IMR-90 (cell line): ENCODE results near the gene ZFAND2A. TPM values are rescaled to one million over a fixed set of nuclear protein-coding genes. Genes with fewer than 3 reads are reported as not detected.
A peak's percentile ranks its signal among the peaks of the same experiment; 100 is the strongest.
"Not testable (repeated sequence)": the region's sequence is repeated elsewhere in the genome, so short reads cannot be mapped to it uniquely, and the experiment has no call there.

Experiments
- ATAC-seq: fragments of 200-7000 bp; cut with Tn5 transposase; 2 replicates; pipeline ENCODE4 v1.9.1; 2020; ENCODE audit warnings: low read depth, mild to moderate bottlenecking, moderate library complexity
- BruUV-seq: library from RNA; stranded (reverse); fragments of 400-500 nt; replicated peaks from 2 replicates; lab custom pipeline; 2021; lab: Mats Ljungman, UMichigan
- CTCF ChIA-PET: fragments of 300-600 bp; formaldehyde crosslinking; extraction: SDS; loops from one replicate; lab custom pipeline; 2021; ENCODE audit warnings: antibody characterized with exemption; lab: Yijun Ruan, JAX
- POLR2A ChIA-PET: fragments of 300-600 bp; sonication (Branson Sonifier 250); formaldehyde crosslinking; loops from one replicate; lab custom pipeline; 2022; ENCODE audit warnings: antibody characterized with exemption; ENCODE audit not compliant: unreplicated experiment; lab: Charles Lee
- DNase-seq: peaks from one replicate; pipeline ENCODE4 v3.0.0; 2013
- H2AFZ ChIP-seq: replicated peaks from 2 replicates; pipeline ENCODE3; 2013; ENCODE audit warnings: low read length, mild to moderate bottlenecking; ENCODE audit not compliant: poor library complexity
- H2AK5ac ChIP-seq: 2 replicates; pipeline ENCODE4 v1.6.1; 2013; ENCODE audit warnings: low read depth, low read length, inconsistent platforms
- H2AK9ac ChIP-seq: replicated peaks from 2 replicates; pipeline ENCODE3; 2013; ENCODE audit warnings: mild to moderate bottlenecking, low read depth, low read length, moderate library complexity; ENCODE audit not compliant: poor library complexity
- H2BK120ac ChIP-seq: 2 replicates; pipeline ENCODE4 v1.6.1; 2013; ENCODE audit warnings: low read depth, low read length, inconsistent platforms
- H2BK15ac ChIP-seq: 3 replicates; pipeline ENCODE4 v1.6.1; 2013; ENCODE audit warnings: low read depth, low read length, inconsistent platforms
- H2BK20ac ChIP-seq: 2 replicates; pipeline ENCODE4 v1.6.1; 2013; ENCODE audit warnings: low read depth, mild to moderate bottlenecking, inconsistent platforms, low read length, moderate library complexity
- H2BK5ac ChIP-seq: 2 replicates; pipeline ENCODE4 v1.6.1; 2013; ENCODE audit warnings: mild to moderate bottlenecking, low read depth, low read length, inconsistent platforms; ENCODE audit not compliant: poor library complexity, severe bottlenecking
- H3K14ac ChIP-seq: replicated peaks from 2 replicates; pipeline ENCODE4 v1.6.1; 2013; ENCODE audit warnings: low read depth, low read length, inconsistent platforms
- H3K18ac ChIP-seq: 2 replicates; pipeline ENCODE4 v1.6.1; 2013; ENCODE audit warnings: low read depth, low read length, control low read depth
- H3K23ac ChIP-seq: 2 replicates; pipeline ENCODE4 v1.6.1; 2013; ENCODE audit warnings: low read depth, low read length, inconsistent platforms
- H3K27ac ChIP-seq: 2 replicates; pipeline ENCODE4 v1.5.1; 2013; ENCODE audit warnings: mild to moderate bottlenecking, control low read depth, low read length; ENCODE audit not compliant: insufficient read depth
- H3K27me3 ChIP-seq: 2 replicates; pipeline ENCODE4 v1.6.1; 2013; ENCODE audit warnings: low read length; ENCODE audit not compliant: control insufficient read depth, insufficient read depth
- H3K36me3 ChIP-seq: 2 replicates; pipeline ENCODE4 v1.6.1; 2013; ENCODE audit warnings: low read length, mixed read lengths; ENCODE audit not compliant: control insufficient read depth, insufficient read depth
- H3K4ac ChIP-seq: 2 replicates; pipeline ENCODE4 v1.6.1; 2013; ENCODE audit warnings: low read depth, low read length, inconsistent platforms
- H3K4me1 ChIP-seq: 2 replicates; pipeline ENCODE4 v1.6.1; 2013; ENCODE audit warnings: low read length, mixed read lengths; ENCODE audit not compliant: control insufficient read depth, insufficient read depth
- H3K4me2 ChIP-seq: 2 replicates; pipeline ENCODE4 v1.6.1; 2013; ENCODE audit warnings: low read depth, mild to moderate bottlenecking, control low read depth, low read length, moderate library complexity
- H3K4me3 ChIP-seq: 2 replicates; pipeline ENCODE4 v1.5.1; 2013; ENCODE audit warnings: low read depth, mild to moderate bottlenecking, control low read depth, low read length, moderate library complexity; ENCODE audit not compliant: insufficient read depth
- H3K56ac ChIP-seq: 2 replicates; pipeline ENCODE4 v1.6.1; 2013; ENCODE audit warnings: low read length, inconsistent platforms; ENCODE audit not compliant: insufficient read depth; ENCODE audit errors: extremely low read depth
- H3K79me1 ChIP-seq, 2 experiments: 2 replicates each; pipeline ENCODE4 v1.6.1; 2013; ENCODE audit warnings: low read length in 2 of 2, inconsistent platforms in 1 of 2, low read depth in 1 of 2
- H3K9ac ChIP-seq: 2 replicates; pipeline ENCODE4 v1.6.1; 2013; ENCODE audit warnings: low read depth, low read length, control low read depth
- H3K9me1 ChIP-seq: 2 replicates; pipeline ENCODE4 v1.6.1; 2013; ENCODE audit warnings: low read length, inconsistent platforms; ENCODE audit not compliant: insufficient read depth
- H3K9me3 ChIP-seq: 2 replicates; pipeline ENCODE4 v1.6.1; 2013; ENCODE audit warnings: low read length; ENCODE audit not compliant: control insufficient read depth, insufficient read depth
- H4K20me1 ChIP-seq: 2 replicates; pipeline ENCODE4 v1.6.1; 2013; ENCODE audit warnings: low read length, inconsistent platforms; ENCODE audit not compliant: insufficient read depth
- H4K5ac ChIP-seq: 2 replicates; pipeline ENCODE4 v1.6.1; 2013; ENCODE audit warnings: mild to moderate bottlenecking, low read depth, low read length, control low read depth
- H4K8ac ChIP-seq, 2 experiments: 2 replicates each; pipeline ENCODE4 v1.6.1; 2013; ENCODE audit warnings: low read depth in 2 of 2, low read length in 2 of 2, control low read depth in 1 of 2, inconsistent platforms in 1 of 2
- H4K91ac ChIP-seq: 2 replicates; pipeline ENCODE4 v1.6.1; 2013; ENCODE audit warnings: low read depth, low read length, inconsistent platforms; ENCODE audit not compliant: insufficient read depth
- USF2 ChIP-seq: fragments of 150-350 bp; IDR thresholded peaks from 2 replicates; pipeline ENCODE4 v1.6.1; 2017; ENCODE audit warnings: mild to moderate bottlenecking, antibody characterized with exemption, low read length, low read depth
- WGBS, 2 experiments: methylation state at CpG; one replicate each; pipeline versions ENCODE4 v1.1.5 to v1.1.7; 2013; ENCODE audit warnings: missing lambda C conversion rate in 2 of 2; ENCODE audit not compliant: insufficient read length in 1 of 2; ENCODE audit errors: extremely low coverage in 2 of 2; 5-methylcytosine and 5-hydroxymethylcytosine counted together
- dilution Hi-C: fragments of 300-500 bp; cut with HindIII; formaldehyde crosslinking; loops from one replicate; pipeline ENCODE4 v1.14.3; 2018; ENCODE audit warnings: low sequenced_read_pairs; ENCODE audit not compliant: unreplicated experiment
- in situ Hi-C: fragments of 300-500 bp; cut with MboI; formaldehyde crosslinking; loops from 3 replicates; pipeline ENCODE4 v1.14.3; 2019; ENCODE audit warnings: low sequenced_read_pairs, inconsistent platforms, mixed read lengths
- intact Hi-C: fragments of 100-400 bp; cut with micrococcal nuclease; formaldehyde crosslinking; loops from 2 replicates; pipeline ENCODE4 v1.10.0; 2022
- polyA plus RNA-seq, 3 experiments: library from polyadenylated mRNA; depleted of rRNA; stranded (reverse); fragments of >200 nt; gene quantifications; 2 replicates each; pipeline ENCODE4 v1.2.3, GENCODE V29; 2012; ENCODE audit warnings: low replicate concordance in 1 of 3
- total RNA-seq: library from RNA; depleted of rRNA; stranded (reverse); fragments of >200 nt; gene quantifications from 2 replicates; pipeline ENCODE4 v1.2.3, GENCODE V29; 2012
- TF ChIP-seq, protein P1 (sequence below): conservative IDR thresholded peaks from 2 replicates; pipeline ENCODE4 v1.5.1; 2012; ENCODE audit warnings: mild to moderate bottlenecking, low read depth, low read length, improper control_type of control experiment

The ZFAND2A gene
- total and polyA plus RNA-seq, 2 of the 4 experiments (the other 2 are of a cell fraction): 11.8 to 28.7 TPM

DNA sequence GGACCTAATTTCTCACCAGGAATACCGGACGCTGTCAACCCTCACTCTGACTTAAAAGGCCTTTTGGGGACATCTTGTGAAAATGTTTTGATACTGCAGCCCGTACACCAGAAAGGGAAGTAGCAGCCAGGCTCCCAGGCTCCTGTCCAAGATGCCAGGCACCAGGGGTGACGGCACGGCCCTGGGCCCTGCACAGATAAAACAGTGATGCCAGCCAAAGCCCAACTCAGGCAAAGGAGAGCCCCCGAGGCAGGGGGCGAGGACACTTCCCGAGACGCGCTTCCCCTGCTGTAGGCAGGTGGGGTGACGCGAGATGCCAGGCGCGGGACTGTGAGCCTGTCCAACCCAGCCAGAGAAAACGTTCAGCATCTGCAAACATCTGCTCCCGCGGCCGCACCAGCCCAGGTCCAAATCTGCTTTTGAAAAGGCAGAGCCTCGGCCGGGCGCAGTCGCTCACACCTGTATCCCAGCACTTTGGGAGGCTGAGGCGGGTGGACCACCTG is 15.7 kb downstream of the ZFAND2A start:
- no peak overlapping the region for H2BK120ac ChIP-seq
- DNase-seq (no peak), ATAC-seq (no peak; the same call in 1 of the 2 replicates)
- 0 out of 2 replicates have a peak, but pooled peaks cover 3% of the 10 kb centered on the region for H3K9me1 ChIP-seq
- no peak overlapping the region for H2BK5ac ChIP-seq
- no peak overlapping the region for H3K4me3 ChIP-seq
- 79% methylated on average over 17 of the region's 23 CpGs; no CpG with 5 or more reads in 1 of the 2 experiments for WGBS, 2 experiments
- H3K27ac ChIP-seq: no peak overlapping the region
- dilution Hi-C loops: no loop called here
- H4K91ac ChIP-seq: no peak overlapping the region
- no peaks in the 10 kb centered on the region for H3K4me1 ChIP-seq
- no peak overlapping the region for H3K56ac ChIP-seq
- ChIA-PET CTCF (no interaction called here), POLR2A (no interaction called here)
- H3K4ac ChIP-seq: no peak overlapping the region
- no peak overlapping the region for H3K23ac ChIP-seq
- H3K36me3 ChIP-seq: peaks cover 3% of the 10 kb centered on the region
- no peak overlapping the region for H4K8ac ChIP-seq
- TF ChIP-seq, protein P1, sequence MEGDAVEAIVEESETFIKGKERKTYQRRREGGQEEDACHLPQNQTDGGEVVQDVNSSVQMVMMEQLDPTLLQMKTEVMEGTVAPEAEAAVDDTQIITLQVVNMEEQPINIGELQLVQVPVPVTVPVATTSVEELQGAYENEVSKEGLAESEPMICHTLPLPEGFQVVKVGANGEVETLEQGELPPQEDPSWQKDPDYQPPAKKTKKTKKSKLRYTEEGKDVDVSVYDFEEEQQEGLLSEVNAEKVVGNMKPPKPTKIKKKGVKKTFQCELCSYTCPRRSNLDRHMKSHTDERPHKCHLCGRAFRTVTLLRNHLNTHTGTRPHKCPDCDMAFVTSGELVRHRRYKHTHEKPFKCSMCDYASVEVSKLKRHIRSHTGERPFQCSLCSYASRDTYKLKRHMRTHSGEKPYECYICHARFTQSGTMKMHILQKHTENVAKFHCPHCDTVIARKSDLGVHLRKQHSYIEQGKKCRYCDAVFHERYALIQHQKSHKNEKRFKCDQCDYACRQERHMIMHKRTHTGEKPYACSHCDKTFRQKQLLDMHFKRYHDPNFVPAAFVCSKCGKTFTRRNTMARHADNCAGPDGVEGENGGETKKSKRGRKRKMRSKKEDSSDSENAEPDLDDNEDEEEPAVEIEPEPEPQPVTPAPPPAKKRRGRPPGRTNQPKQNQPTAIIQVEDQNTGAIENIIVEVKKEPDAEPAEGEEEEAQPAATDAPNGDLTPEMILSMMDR: peak; percentile 16; the same call in 1 of the 2 replicates
- TF ChIP-seq USF2: no peak
- H3K4me2 ChIP-seq: no peak overlapping the region
- no peak overlapping the region for H4K5ac ChIP-seq
- H2AFZ ChIP-seq: no peak overlapping the region
- H3K14ac ChIP-seq: no peak overlapping the region
- H2AK5ac ChIP-seq: no peak overlapping the region
- intact Hi-C loops: no loop called here
- no peak overlapping the region for H3K18ac ChIP-seq
- in situ Hi-C loops: no loop called here
- H2BK20ac ChIP-seq: no peak overlapping the region
- no peak overlapping the region for H2AK9ac ChIP-seq
- no peak overlapping the region for H3K9ac ChIP-seq
- no peaks in the 10 kb centered on the region for H3K79me1 ChIP-seq
- H2BK15ac ChIP-seq: no peak overlapping the region
- no TSS peak for BruUV-seq
- no peaks in the 10 kb centered on the region; the same call in 1 of the 2 replicates for H4K20me1 ChIP-seq
- H3K9me3 ChIP-seq: no peaks in the 10 kb centered on the region
- no peaks in the 10 kb centered on the region for H3K27me3 ChIP-seq

GRCh38 chr7:1143031-1143430 is 17.0 kb downstream of the ZFAND2A start:
- H3K18ac ChIP-seq, H3K79me1 ChIP-seq, H3K27ac ChIP-seq, H2AFZ ChIP-seq, POLR2A ChIA-PET, H3K4me1 ChIP-seq, in situ Hi-C loops, H2BK120ac ChIP-seq, H2AK5ac ChIP-seq, ATAC-seq, H3K36me3 ChIP-seq, H2BK5ac ChIP-seq, DNase-seq, H2AK9ac ChIP-seq, H4K8ac ChIP-seq, dilution Hi-C loops, H3K4ac ChIP-seq, intact Hi-C loops, H3K14ac ChIP-seq, H3K9ac ChIP-seq, H2BK20ac ChIP-seq, H3K9me1 ChIP-seq, H4K5ac ChIP-seq, H4K20me1 ChIP-seq, H4K91ac ChIP-seq, H3K56ac ChIP-seq, BruUV-seq, H3K4me3 ChIP-seq, H2BK15ac ChIP-seq, H3K27me3 ChIP-seq, H3K23ac ChIP-seq, H3K4me2 ChIP-seq, H3K9me3 ChIP-seq, CTCF ChIA-PET: not testable (repeated sequence)
- no CpG with 5 or more reads among the region's 5 CpGs for WGBS, 2 experiments
